ENCODE measurements around the gene CREB3L2. TPM values are rescaled to one million over a fixed set of nuclear protein-coding genes. Genes with fewer than 3 reads are reported as not detected.
A peak's percentile ranks its signal among the peaks of the same experiment; 100 is the strongest.

The CREB3L2 gene
- total RNA-seq, 4 donors from 2014 or later, result 16.4 to 37.0 (median 19.9) TPM

GRCh38 chr7:137990251-137990941, 11.5 kb downstream of the CREB3L2 start:
- in situ Hi-C loops (cut with MboI; ENCODE audit: low pct_ligation_motif_present in 1 of 4, low pct_unique_long_range_greater_than_20kb in 1 of 4, low sequenced_read_pairs in 3 of 4), result loop anchor here in 1 of 4 donors (10.0 kb wide), 1 partner anchor 56 kb away; no protein-coding TSS in a partner anchor
- 55 to 62% methylated on average over 5 of the region's 5 CpGs for WGBS, 2 donors (ENCODE audit: low coverage in 1 of 2)
- no peaks in the 10 kb centered on the region for H3K9me3 ChIP-seq
- H3K36me3 ChIP-seq, result no peaks in the 10 kb centered on the region
- H3K4me3 ChIP-seq, result no peak overlapping the region
- H3K27me3 ChIP-seq, result no peaks in the 10 kb centered on the region
- TF ChIP-seq CTCF (IDR thresholded peaks at IDR 0.05) (no peak), POLR2AphosphoS5 (IDR thresholded peaks at IDR 0.05) (peak; percentile 41 to 61 (median 56))
- H3K27ac ChIP-seq, result peak overlapping the region; percentile 80 to 99 (median 94)
- intact Hi-C loops (cut with DNase I; ENCODE audit: low total_unique reads), result loop anchor here (5.0 kb wide), 1 partner anchor 33 kb away; no protein-coding TSS in a partner anchor
- DNase-seq, result no peak
- H3K4me1 ChIP-seq, result peaks cover 29 to 89% (median 65%) of the 10 kb centered on the region in 4 donors

- no peak overlapping the region for H3K4me3 ChIP-seq
- intact Hi-C loops (cut with DNase I; ENCODE audit: low total_unique reads) (no loop called here), in situ Hi-C loops (cut with MboI; ENCODE audit: low pct_ligation_motif_present in 1 of 4, low pct_unique_long_range_greater_than_20kb in 1 of 4, low sequenced_read_pairs in 3 of 4) (no loop called here)
Observed at GRCh38 chr7:137989590-137989989, 12.3 kb downstream of the CREB3L2 start.

GRCh38 chr7:137989094-137989493, 12.8 kb downstream of the CREB3L2 start:
- no peak for DNase-seq
- Histone ChIP-seq H3K36me3 (no peaks in the 10 kb centered on the region), H3K27ac (peak overlapping the region; percentile 80 to 99 (median 94)), H3K4me3 (no peak overlapping the region), H3K27me3 (no peaks in the 10 kb centered on the region), H3K9me3 (no peaks in the 10 kb centered on the region), H3K4me1 (peaks cover 27 to 96% (median 73%) of the 10 kb centered on the region in 4 donors)
- intact Hi-C loops (cut with DNase I; ENCODE audit: low total_unique reads) (no loop called here), in situ Hi-C loops (cut with MboI; ENCODE audit: low pct_ligation_motif_present in 1 of 4, low pct_unique_long_range_greater_than_20kb in 1 of 4, low sequenced_read_pairs in 3 of 4) (no loop called here)
- 79 to 80% methylated on average over 1 to 7 of the region's 7 CpGs for WGBS, 2 donors (ENCODE audit: low coverage in 1 of 2)
- TF ChIP-seq POLR2AphosphoS5 (IDR thresholded peaks at IDR 0.05) (no peak), EP300 (IDR thresholded peaks at IDR 0.05; ENCODE audit: low read depth) (no peak), POLR2A (IDR thresholded peaks at IDR 0.05) (no peak), CTCF (IDR thresholded peaks at IDR 0.05) (no peak)

More at GRCh38 chr7:137989590-137989989, 12.3 kb downstream of the CREB3L2 start:
- no peaks in the 10 kb centered on the region for H3K9me3 ChIP-seq
- no peaks in the 10 kb centered on the region for H3K36me3 ChIP-seq
- peak overlapping the region; percentile 80 to 99 (median 94) for H3K27ac ChIP-seq
- no peak for TF ChIP-seq POLR2AphosphoS5 (IDR thresholded peaks at IDR 0.05)
- TF ChIP-seq CTCF (IDR thresholded peaks at IDR 0.05), result no peak
- TF ChIP-seq POLR2A (IDR thresholded peaks at IDR 0.05), result no peak
- no peak for TF ChIP-seq EP300 (IDR thresholded peaks at IDR 0.05; ENCODE audit: low read depth)
- peaks cover 30 to 96% (median 71%) of the 10 kb centered on the region in 4 donors for H3K4me1 ChIP-seq
- 85 to 93% methylated on average over 4 of the region's 4 CpGs for WGBS, 2 donors (ENCODE audit: low coverage in 1 of 2)
- no peak for DNase-seq
- H3K27me3 ChIP-seq, result no peaks in the 10 kb centered on the region

- H3K4me3 ChIP-seq, result no peak overlapping the region
- DNase-seq, result peak; percentile 47
- H3K4me1 ChIP-seq, result peaks cover 33 to 96% (median 75%) of the 10 kb centered on the region in 4 donors
- H3K27ac ChIP-seq, result peak overlapping the region; percentile 80 to 99 (median 94)
- intact Hi-C loops (cut with DNase I; ENCODE audit: low total_unique reads), result no loop called here
- H3K36me3 ChIP-seq, result no peaks in the 10 kb centered on the region
- H3K27me3 ChIP-seq, result no peaks in the 10 kb centered on the region
- 53 to 56% methylated on average over 3 to 4 of the region's 4 CpGs for WGBS, 2 donors (ENCODE audit: low coverage in 1 of 2)
- no peaks in the 10 kb centered on the region for H3K9me3 ChIP-seq
- in situ Hi-C loops (cut with MboI; ENCODE audit: low pct_ligation_motif_present in 1 of 4, low pct_unique_long_range_greater_than_20kb in 1 of 4, low sequenced_read_pairs in 3 of 4), result no loop called here
- TF ChIP-seq POLR2AphosphoS5 (IDR thresholded peaks at IDR 0.05) (peak in 1 of 3 donors; percentile 12), POLR2A (IDR thresholded peaks at IDR 0.05) (no peak)
Observed at GRCh38 chr7:137987968-137988367, 13.9 kb downstream of the CREB3L2 start.
